ENCODE data around the gene SIM2.
"Not testable (repeated sequence)": the region's sequence is repeated elsewhere in the genome, so short reads cannot be mapped to it uniquely, and the experiment has no call there.

The SIM2 gene, protein sequence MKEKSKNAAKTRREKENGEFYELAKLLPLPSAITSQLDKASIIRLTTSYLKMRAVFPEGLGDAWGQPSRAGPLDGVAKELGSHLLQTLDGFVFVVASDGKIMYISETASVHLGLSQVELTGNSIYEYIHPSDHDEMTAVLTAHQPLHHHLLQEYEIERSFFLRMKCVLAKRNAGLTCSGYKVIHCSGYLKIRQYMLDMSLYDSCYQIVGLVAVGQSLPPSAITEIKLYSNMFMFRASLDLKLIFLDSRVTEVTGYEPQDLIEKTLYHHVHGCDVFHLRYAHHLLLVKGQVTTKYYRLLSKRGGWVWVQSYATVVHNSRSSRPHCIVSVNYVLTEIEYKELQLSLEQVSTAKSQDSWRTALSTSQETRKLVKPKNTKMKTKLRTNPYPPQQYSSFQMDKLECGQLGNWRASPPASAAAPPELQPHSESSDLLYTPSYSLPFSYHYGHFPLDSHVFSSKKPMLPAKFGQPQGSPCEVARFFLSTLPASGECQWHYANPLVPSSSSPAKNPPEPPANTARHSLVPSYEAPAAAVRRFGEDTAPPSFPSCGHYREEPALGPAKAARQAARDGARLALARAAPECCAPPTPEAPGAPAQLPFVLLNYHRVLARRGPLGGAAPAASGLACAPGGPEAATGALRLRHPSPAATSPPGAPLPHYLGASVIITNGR

DNA sequence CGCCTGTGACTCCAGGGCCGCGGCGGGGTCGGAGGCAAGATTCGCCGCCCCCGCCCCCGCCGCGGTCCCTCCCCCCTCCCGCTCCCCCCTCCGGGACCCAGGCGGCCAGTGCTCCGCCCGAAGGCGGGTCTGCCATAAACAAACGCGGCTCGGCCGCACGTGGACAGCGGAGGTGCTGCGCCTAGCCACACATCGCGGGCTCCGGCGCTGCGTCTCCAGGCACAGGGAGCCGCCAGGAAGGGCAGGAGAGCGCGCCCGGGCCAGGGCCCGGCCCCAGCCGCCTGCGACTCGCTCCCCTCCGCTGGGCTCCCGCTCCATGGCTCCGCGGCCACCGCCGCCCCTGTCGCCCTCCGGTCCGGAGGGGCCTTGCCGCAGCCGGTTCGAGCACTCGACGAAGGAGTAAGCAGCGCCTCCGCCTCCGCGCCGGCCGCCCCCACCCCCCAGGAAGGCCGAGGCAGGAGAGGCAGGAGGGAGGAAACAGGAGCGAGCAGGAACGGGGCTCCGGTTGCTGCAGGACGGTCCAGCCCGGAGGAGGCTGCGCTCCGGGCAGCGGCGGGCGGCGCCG is at the start of gene SIM2:
SIM2 (plus strand) TSS at position 135 of the 565 bp plus-strand sequence. CDS start 632 bp downstream, outside the sequence.
- Histone ChIP-seq H3K36me3 (ENCODE audit: control insufficient read depth, low read depth, low read length) (no peaks in the 10 kb centered on the region), H3K9ac (ENCODE audit: low read length) (no peak within 1 kb of the TSS), H3K4me3 (ENCODE audit: low read length) (peak within 1 kb of the TSS; percentile 34), H3K27ac (ENCODE audit: low read length) (no peak within 1 kb of the TSS), H3K27me3 (ENCODE audit: control insufficient read depth, insufficient read depth, low read length) (peaks cover 100% of the 10 kb centered on the region), H3K4me1 (ENCODE audit: control insufficient read depth, low read depth, low read length) (peaks cover 7% of the 10 kb centered on the region), H3K9me3 (ENCODE audit: control insufficient read depth, low read depth, low read length) (no peaks in the 10 kb centered on the region)

DNA sequence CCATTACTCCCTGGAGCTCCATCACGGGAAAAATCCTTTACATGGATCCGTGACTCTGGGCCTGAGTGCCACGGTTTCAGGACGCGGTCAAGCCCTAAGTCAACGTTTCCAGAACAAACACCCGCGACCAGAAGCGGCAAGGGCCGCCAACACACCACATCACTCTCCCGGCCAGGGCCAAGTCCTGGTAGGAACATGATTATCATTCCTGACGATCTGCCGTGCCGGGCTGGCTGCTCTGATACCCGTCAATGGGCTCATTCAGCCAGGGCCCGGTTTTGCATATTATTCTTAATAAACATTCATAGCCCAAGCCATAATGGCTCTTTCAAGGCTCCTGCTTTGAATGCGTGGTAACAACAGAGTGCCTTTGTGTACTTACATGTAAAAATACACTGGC is 44.6 kb upstream of the SIM2 start:
- Histone ChIP-seq H3K9me3 (ENCODE audit: control insufficient read depth, low read depth, low read length) (no peaks in the 10 kb centered on the region), H3K4me3 (ENCODE audit: low read length) (no peak overlapping the region), H3K9ac (ENCODE audit: low read length) (no peak overlapping the region), H3K4me1 (ENCODE audit: control insufficient read depth, low read depth, low read length) (no peaks in the 10 kb centered on the region), H3K36me3 (ENCODE audit: control insufficient read depth, low read depth, low read length) (no peaks in the 10 kb centered on the region), H3K27me3 (ENCODE audit: control insufficient read depth, insufficient read depth, low read length) (no peaks in the 10 kb centered on the region), H3K27ac (ENCODE audit: low read length) (no peak overlapping the region)

DNA sequence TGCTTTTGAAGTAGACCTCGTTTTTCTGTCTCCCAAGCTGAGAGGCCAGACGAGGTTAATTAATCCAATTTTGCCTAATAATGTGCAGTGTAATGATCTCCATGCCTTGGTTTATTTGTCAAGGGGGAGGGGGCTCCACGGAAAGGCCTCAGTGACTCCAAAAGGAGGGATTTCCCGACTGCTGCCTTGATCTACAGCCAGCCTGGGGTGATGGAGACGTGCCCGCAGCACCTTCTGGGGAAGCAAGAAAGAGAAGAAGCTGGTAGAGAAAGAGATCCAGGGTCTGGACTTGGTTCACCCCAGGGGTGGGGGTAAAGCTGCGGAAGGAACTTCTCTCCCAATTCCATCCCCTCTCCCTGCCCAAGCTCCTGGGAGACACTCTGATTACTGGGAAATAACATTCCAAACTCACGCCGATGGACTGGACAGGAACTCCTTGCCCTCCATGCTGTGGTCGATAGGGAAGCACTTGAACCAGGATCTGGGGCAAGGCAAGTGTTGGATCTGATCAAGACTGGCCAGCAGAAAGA is 44.1 kb upstream of the SIM2 start:
- no peaks in the 10 kb centered on the region for H3K36me3 ChIP-seq (ENCODE audit: control insufficient read depth, low read depth, low read length)
- H3K4me1 ChIP-seq (ENCODE audit: control insufficient read depth, low read depth, low read length) = no peaks in the 10 kb centered on the region
- H3K27me3 ChIP-seq (ENCODE audit: control insufficient read depth, insufficient read depth, low read length) = no peaks in the 10 kb centered on the region
- H3K9me3 ChIP-seq (ENCODE audit: control insufficient read depth, low read depth, low read length) = no peaks in the 10 kb centered on the region
- no peak overlapping the region for H3K27ac ChIP-seq (ENCODE audit: low read length)
- no peak overlapping the region for H3K9ac ChIP-seq (ENCODE audit: low read length)
- H3K4me3 ChIP-seq (ENCODE audit: low read length) = no peak overlapping the region

DNA sequence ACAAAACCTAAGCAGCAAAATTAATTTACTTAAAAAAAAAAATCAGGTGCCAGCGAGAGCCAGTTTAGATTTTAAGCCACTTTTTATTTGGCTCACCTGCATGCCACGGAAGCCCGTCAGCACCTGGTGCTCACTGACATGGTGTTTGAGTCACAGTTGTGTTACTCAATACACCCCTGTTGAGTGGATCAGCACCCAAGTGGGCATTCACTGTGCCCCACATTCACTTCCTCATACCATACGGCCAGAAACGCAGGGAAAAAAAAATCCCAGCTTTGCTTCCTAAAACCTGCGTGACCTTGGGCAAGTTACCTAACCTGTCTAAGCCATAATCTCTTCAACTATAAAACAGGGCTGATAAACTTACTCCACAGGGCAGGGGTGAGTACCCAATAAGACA is 42.8 kb upstream of the SIM2 start:
- Histone ChIP-seq H3K9ac (ENCODE audit: low read length) (no peak overlapping the region), H3K36me3 (ENCODE audit: control insufficient read depth, low read depth, low read length) (no peaks in the 10 kb centered on the region), H3K4me3 (ENCODE audit: low read length) (no peak overlapping the region), H3K27ac (ENCODE audit: low read length) (no peak overlapping the region), H3K9me3 (ENCODE audit: control insufficient read depth, low read depth, low read length) (no peaks in the 10 kb centered on the region), H3K4me1 (ENCODE audit: control insufficient read depth, low read depth, low read length) (no peaks in the 10 kb centered on the region), H3K27me3 (ENCODE audit: control insufficient read depth, insufficient read depth, low read length) (no peaks in the 10 kb centered on the region)

DNA sequence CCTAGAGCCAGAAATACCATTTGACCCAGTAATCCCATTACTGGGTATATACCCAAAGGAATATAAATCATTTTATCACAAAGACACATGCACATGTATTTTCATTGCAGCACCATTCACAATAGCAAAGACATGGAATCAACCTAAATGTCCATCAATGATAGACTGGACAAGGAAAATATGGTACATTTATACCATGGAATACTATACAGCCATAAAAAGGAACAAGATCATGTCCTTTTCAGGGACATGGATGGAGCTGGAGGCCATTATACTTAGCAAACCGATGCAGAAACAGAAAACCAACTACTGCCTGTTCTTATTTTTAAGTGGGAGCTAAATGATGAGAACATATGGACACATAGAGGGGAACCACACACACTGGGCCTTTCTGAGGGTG is 41.6 kb upstream of the SIM2 start:
- not testable (repeated sequence) for H3K9me3 ChIP-seq (ENCODE audit: control insufficient read depth, low read depth, low read length); H3K4me3 ChIP-seq (ENCODE audit: low read length); H3K9ac ChIP-seq (ENCODE audit: low read length); H3K27ac ChIP-seq (ENCODE audit: low read length); H3K27me3 ChIP-seq (ENCODE audit: control insufficient read depth, insufficient read depth, low read length); H3K36me3 ChIP-seq (ENCODE audit: control insufficient read depth, low read depth, low read length); H3K4me1 ChIP-seq (ENCODE audit: control insufficient read depth, low read depth, low read length)

DNA sequence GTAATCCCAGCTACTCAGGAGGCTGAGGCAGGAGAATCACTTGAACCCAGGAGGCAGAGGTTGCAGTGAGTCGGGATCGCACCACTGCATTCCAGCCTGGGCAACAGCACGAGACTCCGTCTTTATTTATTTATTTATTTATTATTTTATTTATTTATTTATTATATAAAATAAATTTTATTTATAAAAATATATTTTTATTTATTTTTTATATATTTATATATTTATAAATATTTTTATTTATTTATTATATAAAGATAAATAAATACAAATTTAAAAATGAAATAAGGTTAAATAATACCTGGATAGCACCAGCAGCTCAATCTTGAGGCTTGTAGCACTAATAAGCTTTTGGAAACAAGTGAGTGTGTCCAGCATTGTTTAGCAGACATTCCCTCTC is 40.9 kb upstream of the SIM2 start:
- no peaks in the 10 kb centered on the region for H3K9me3 ChIP-seq (ENCODE audit: control insufficient read depth, low read depth, low read length)
- no peak overlapping the region for H3K4me3 ChIP-seq (ENCODE audit: low read length)
- H3K9ac ChIP-seq (ENCODE audit: low read length) = no peak overlapping the region
- H3K27me3 ChIP-seq (ENCODE audit: control insufficient read depth, insufficient read depth, low read length) = no peaks in the 10 kb centered on the region
- no peaks in the 10 kb centered on the region for H3K36me3 ChIP-seq (ENCODE audit: control insufficient read depth, low read depth, low read length)
- no peaks in the 10 kb centered on the region for H3K4me1 ChIP-seq (ENCODE audit: control insufficient read depth, low read depth, low read length)
- H3K27ac ChIP-seq (ENCODE audit: low read length) = no peak overlapping the region

DNA sequence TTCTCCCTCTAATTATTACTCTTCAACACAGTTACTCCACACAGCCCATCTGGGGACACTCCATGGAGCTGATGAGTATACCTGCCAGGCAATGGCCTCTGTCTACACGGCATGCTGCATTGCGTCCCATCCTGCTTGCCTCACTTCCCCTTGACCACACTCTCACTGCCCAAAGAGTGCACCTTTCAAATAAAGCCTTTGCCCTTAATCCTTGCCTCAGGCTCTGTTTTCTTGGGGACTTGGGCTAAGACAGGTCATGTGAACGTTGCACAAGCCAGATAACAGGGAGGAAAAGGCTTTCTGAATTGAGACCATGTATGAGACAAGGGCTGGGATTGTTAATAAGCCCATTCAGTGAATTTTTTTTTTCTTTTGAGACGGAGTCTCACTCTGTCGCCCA is 40.0 kb upstream of the SIM2 start:
- Histone ChIP-seq H3K27me3 (ENCODE audit: control insufficient read depth, insufficient read depth, low read length) (peaks cover 7% of the 10 kb centered on the region), H3K9me3 (ENCODE audit: control insufficient read depth, low read depth, low read length) (no peaks in the 10 kb centered on the region), H3K27ac (ENCODE audit: low read length) (no peak overlapping the region), H3K4me3 (ENCODE audit: low read length) (no peak overlapping the region), H3K4me1 (ENCODE audit: control insufficient read depth, low read depth, low read length) (no peaks in the 10 kb centered on the region), H3K36me3 (ENCODE audit: control insufficient read depth, low read depth, low read length) (no peaks in the 10 kb centered on the region), H3K9ac (ENCODE audit: low read length) (no peak overlapping the region)

DNA sequence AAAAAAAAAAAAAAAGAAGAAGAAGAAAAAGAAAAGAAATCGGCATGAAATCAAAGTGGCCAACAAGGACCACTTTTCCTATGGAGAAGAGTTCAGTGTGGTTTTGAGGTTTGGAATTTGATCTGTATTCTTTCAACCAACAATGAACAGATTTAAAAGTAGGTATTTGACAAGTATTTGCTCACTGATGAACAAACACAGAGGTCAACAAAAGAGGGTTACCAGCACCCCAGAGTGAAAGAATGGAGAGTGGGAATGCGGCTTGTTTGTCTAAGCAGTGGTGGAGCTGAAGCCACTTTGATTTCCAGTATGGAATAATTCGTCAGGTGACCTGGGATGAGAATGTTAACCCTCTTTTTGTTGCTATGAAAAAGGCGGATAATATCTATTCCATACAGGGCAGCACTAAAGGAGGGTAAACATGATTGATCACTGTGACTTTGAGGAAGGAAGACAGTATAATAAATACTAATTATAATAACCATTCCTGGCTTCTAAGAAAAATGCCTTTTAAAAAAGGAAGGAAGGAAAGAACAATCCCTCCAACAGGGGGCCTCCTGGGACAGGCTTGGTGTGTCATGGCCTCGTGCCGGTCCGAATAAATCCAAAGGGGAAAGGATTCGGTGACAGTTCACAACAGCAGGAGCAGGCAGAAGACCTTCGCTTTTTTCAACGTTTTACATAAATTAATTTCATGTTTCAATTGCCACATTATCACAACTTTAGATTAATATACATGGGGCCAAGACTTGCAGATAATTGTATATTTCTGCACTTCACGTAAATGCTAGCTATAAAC is 37.2 kb upstream of the SIM2 start:
- Histone ChIP-seq H3K4me3 (ENCODE audit: low read length) (no peak overlapping the region), H3K4me1 (ENCODE audit: control insufficient read depth, low read depth, low read length) (no peaks in the 10 kb centered on the region), H3K27me3 (ENCODE audit: control insufficient read depth, insufficient read depth, low read length) (peaks cover 7% of the 10 kb centered on the region)

DNA sequence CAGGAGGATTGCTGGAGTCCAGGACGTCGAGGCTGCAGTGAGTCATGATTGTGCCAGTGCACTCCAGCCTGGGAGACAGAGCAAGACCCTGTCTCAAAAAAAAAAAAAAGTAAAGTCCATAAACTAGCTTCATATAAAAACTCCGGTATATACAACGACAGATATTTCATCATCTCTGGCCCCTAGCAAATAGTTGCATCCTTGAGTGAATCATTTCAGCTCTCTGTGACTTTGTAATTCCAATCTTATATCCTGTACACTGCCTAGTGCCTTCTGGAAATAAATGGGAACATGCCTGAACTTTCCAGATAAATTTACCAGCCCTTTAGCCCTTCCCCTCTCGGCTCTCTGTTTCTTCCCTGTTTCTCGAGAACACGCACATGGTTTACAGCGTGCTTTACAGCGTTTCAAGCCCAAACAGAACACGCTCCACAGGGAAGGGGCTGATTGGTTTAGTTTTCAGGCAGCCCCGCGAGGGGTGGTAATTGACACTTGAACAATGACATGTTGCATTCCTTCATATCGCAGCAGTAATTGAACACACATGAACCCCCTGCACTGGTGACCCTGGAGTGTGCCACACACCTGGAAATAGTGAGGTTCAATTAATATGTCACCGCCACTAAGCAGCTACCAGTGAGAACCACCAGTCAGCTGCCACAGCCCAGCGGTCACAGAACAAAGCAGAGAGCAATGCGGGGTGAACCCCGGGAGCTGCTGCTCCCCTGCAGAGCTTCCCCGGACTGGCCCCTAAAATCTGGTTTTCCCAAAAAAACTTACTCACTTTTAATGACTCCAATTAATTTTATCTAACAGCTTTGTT is 35.7 kb upstream of the SIM2 start:
- peaks cover 7% of the 10 kb centered on the region for H3K27me3 ChIP-seq (ENCODE audit: control insufficient read depth, insufficient read depth, low read length)
- H3K36me3 ChIP-seq (ENCODE audit: control insufficient read depth, low read depth, low read length) = no peaks in the 10 kb centered on the region
- no peaks in the 10 kb centered on the region for H3K9me3 ChIP-seq (ENCODE audit: control insufficient read depth, low read depth, low read length)
- no peaks in the 10 kb centered on the region for H3K4me1 ChIP-seq (ENCODE audit: control insufficient read depth, low read depth, low read length)
- H3K9ac ChIP-seq (ENCODE audit: low read length) = no peak overlapping the region
- H3K27ac ChIP-seq (ENCODE audit: low read length) = no peak overlapping the region
- no peak overlapping the region for H3K4me3 ChIP-seq (ENCODE audit: low read length)

More for the DNA sequence above, 37.2 kb upstream of the SIM2 start:
- H3K9me3 ChIP-seq (ENCODE audit: control insufficient read depth, low read depth, low read length) = no peaks in the 10 kb centered on the region
- no peak overlapping the region for H3K9ac ChIP-seq (ENCODE audit: low read length)
- H3K27ac ChIP-seq (ENCODE audit: low read length) = no peak overlapping the region
- no peaks in the 10 kb centered on the region for H3K36me3 ChIP-seq (ENCODE audit: control insufficient read depth, low read depth, low read length)

DNA sequence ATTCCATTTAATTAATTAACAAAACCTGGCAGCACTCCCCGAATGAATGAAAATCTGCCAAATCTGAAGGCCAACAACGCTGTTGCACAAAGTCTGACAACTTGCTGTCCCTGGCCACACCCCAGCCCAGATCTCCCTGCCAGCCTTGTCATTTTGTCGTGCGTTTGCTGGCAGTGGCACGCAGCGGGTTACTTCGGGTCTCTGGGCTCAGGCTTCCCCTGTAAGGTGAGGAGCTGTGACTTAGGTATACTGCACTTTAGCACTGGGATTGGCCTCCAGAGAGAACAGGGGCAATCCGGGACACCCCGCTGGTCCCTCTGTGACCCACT is 34.3 kb upstream of the SIM2 start:
- no peaks in the 10 kb centered on the region for H3K4me1 ChIP-seq (ENCODE audit: control insufficient read depth, low read depth, low read length)
- no peak overlapping the region for H3K9ac ChIP-seq (ENCODE audit: low read length)
- no peaks in the 10 kb centered on the region for H3K36me3 ChIP-seq (ENCODE audit: control insufficient read depth, low read depth, low read length)
- H3K27ac ChIP-seq (ENCODE audit: low read length) = no peak overlapping the region
- peaks cover 7% of the 10 kb centered on the region for H3K27me3 ChIP-seq (ENCODE audit: control insufficient read depth, insufficient read depth, low read length)
- H3K4me3 ChIP-seq (ENCODE audit: low read length) = no peak overlapping the region
- H3K9me3 ChIP-seq (ENCODE audit: control insufficient read depth, low read depth, low read length) = no peaks in the 10 kb centered on the region
